Astrocyte of the spinal cord (primary cell): Measurements from ENCODE around the gene COPE.
"Not testable (repeated sequence)": the region's sequence is repeated elsewhere in the genome, so short reads cannot be mapped to it uniquely, and the experiment has no call there.

Experiments
- DNase-seq: peaks from one replicate; pipeline ENCODE4 v3.0.0; 2011; ENCODE audit warnings: low read depth, low spot score
- H3K4me3 ChIP-seq: 2 replicates; pipeline ENCODE4 v1.5.1; 2011; ENCODE audit warnings: low read depth, mild to moderate bottlenecking, low read length, moderate library complexity
- CTCF ChIP-seq: IDR thresholded peaks from 2 replicates; pipeline ENCODE4 v1.5.1; 2012; ENCODE audit warnings: low read depth, mild to moderate bottlenecking, low read length, inconsistent platforms
- in situ Hi-C: cut with HindIII; loops from 2 replicates; pipeline ENCODE4 v1.10.0; 2017; ENCODE audit warnings: low sequenced_read_pairs

Gene COPE

DNA sequence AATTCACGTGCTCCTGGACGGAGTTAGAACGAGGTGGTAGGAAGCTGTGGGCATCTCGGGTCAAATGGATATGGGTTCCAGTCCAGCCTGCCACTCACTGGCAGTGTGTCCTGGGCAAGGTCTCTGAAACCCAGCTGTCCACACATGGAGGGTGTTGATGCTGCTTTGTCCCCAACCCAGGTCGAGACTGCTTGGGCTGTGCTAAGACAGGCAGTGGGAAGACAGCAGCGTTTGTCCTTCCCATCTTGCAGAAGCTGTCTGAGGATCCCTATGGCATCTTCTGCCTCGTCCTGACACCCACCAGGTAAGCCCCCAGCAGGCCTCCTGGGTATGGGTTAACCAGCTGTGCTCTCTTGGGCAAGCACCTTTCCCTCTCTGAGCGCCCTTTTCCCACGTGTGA is 1.2 kb upstream of the COPE start:
- in situ Hi-C loops, result no loop called here
- peak overlapping the region; percentile 83 for H3K4me3 ChIP-seq
- DNase-seq, result no peak
- no peak for TF ChIP-seq CTCF

DNA sequence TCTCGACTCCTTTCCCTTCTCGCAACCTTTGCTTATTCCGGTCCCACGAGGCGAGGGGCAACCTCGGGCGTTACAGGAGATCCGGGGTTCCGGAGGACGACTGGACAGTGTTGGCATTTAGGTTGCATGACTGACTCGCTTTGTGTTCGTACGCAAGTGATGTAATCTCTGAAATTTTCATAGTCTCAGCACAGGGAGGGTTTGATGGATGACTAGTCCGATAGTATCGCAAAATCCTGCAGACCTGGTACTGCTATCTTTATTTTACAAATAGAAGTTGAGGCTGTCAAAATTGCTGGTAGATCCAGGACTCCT is 670 bp upstream of the COPE start:
- DNase-seq, result no peak
- no peak for TF ChIP-seq CTCF
- in situ Hi-C loops, result no loop called here
- H3K4me3 ChIP-seq, result peak overlapping the region; percentile 83

GRCh38 chr19:18917593-18917992 is 1.6 kb downstream of the COPE start:
- H3K4me3 ChIP-seq, DNase-seq, in situ Hi-C loops: not testable (repeated sequence)

DNA sequence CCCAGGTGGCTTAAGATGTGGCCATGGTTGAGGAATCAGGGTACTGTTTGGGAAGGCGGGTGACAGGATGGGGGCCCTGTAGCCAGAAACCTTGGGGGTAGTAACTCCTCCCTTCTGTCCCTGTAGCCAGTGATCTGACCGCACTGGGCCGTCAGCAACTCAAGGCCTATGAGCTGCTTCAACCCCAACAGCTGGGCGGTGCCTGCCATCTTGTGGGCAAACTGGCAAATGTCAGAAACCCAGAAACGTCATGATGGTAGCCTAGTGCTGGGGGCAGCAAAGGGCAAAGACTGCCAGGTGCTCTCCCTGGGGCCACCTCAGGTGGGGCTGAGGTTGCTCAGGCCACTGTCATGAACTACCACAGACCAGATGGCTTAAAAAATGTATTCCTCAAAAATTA is 3.5 kb downstream of the COPE start:
- in situ Hi-C loops, result no loop called here
- TF ChIP-seq CTCF, result peak; percentile 43
- DNase-seq, result peak; percentile 18
- H3K4me3 ChIP-seq, result no peak overlapping the region

- no peak for TF ChIP-seq CTCF
- no peak overlapping the region for H3K4me3 ChIP-seq
- in situ Hi-C loops, result no loop called here
- DNase-seq, result no peak
Measured at GRCh38 chr19:18913466-18913865, 5.7 kb downstream of the COPE start.

DNA sequence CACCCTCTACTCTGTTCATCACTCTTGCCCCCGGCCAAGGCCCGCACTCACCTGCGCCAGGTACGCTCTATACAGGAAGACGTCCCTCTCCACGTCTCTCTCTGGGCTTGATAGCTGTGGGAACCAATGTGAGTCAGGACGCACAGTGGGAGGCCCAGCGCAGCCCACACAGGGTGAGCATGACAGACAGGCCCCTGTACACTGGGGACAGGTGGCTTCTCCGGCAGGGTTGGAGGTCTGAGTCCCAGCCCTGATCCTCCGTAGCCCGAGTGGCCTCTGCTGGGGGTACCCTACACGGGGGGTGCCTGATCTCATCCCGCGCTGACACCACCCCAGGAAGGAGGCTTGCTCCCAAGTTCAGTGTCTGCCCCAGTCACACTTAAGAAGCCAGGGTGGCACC is 6.3 kb downstream of the COPE start:
- no peak for DNase-seq
- H3K4me3 ChIP-seq, result no peak overlapping the region
- no peak for TF ChIP-seq CTCF
- in situ Hi-C loops, result no loop called here

DNA sequence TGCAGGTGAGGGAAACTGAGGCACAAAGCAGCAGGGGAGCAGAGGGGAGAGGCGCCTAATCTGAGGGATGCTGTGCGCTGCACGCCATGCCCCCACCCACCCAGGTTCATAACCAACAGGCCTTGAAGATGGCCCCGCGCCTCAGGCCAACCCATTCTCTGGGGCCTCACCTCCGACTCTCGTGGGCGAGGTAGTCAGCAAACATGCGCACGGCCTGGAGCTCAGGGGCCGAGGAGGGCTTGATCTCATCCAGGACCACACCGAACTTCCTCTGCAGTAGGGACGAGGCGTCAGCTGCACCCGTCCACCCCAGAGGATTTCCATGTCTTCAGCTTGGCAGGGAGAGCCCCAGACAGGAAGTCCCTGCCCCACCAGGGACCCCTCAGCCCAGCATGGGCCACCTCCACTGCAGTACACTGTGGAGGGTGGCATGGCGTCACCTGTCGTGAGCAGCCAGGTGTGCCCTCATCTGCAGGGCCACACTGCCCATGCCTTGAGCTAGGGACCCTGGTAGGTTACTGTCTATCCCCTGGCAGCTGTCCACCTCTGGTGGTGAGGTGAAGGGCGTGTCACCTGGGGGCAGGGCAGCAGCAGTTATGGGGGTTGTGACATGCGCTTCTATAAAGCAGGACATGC is 8.3 kb downstream of the COPE start:
- no peak for DNase-seq
- TF ChIP-seq CTCF, result no peak
- no peak overlapping the region for H3K4me3 ChIP-seq
- in situ Hi-C loops, result no loop called here
